Left lung (tissue), 10 donors: ENCODE data around the gene MAN2A1. TPM values are rescaled to one million over a fixed set of nuclear protein-coding genes. Genes with fewer than 3 reads are reported as not detected.

Source experiments
- ATAC-seq: fragments of 200-7000 bp; cut with Tn5 transposase; one replicate; pipeline ENCODE4 v1.9.1; 2020; ENCODE audit warnings: moderate library complexity
- DNase-seq, 4 donors: peaks; one replicate each; pipeline ENCODE4 v3.0.0-alpha.2; 2013 to 2020
- H3K27ac ChIP-seq, 2 donors: fragments of 200-600 bp; sonication (generic) in 1 of 2; one replicate each; pipeline versions ENCODE4 v1.5.0 to v1.8.0; 2020 to 2021
- H3K27me3 ChIP-seq, 2 donors: fragments of 200-600 bp; sonication (generic) in 1 of 2; one replicate each; pipeline versions ENCODE4 v1.5.0 to v1.8.0; 2020 to 2021
- H3K36me3 ChIP-seq, 2 donors: fragments of 200-600 bp; sonication (generic) in 1 of 2; one replicate each; pipeline versions ENCODE4 v1.5.0 to v1.8.0; 2020 to 2021
- H3K4me1 ChIP-seq, 2 donors: fragments of 200-600 bp; one replicate each; pipeline ENCODE4 v1.8.0; 2021
- H3K4me3 ChIP-seq, 2 donors: fragments of 200-600 bp; sonication (generic) in 1 of 2; one replicate each; pipeline versions ENCODE4 v1.5.0 to v1.8.0; 2020 to 2021; ENCODE audit warnings: mild to moderate bottlenecking in 1 of 2
- H3K9me3 ChIP-seq, 2 donors: fragments of 200-600 bp; sonication (generic) in 1 of 2; one replicate each; pipeline versions ENCODE4 v1.5.0 to v1.8.0; 2020 to 2021
- CTCF ChIP-seq, 2 donors: fragments of 200-600 bp; sonication (generic) in 1 of 2; IDR thresholded peaks; one replicate each; pipeline versions ENCODE4 v1.5.0 to v1.8.0; 2021; ENCODE audit warnings: antibody characterized with exemption in 2 of 2
- intact Hi-C, 2 donors: fragments of 100-400 bp; cut with DNase I; formaldehyde crosslinking; loops; one replicate each; pipeline versions ENCODE4 v1.11.2 to v1.14.2; 2022
- polyA plus RNA-seq, 6 donors: library from polyadenylated mRNA; unstranded; fragments of 120-200 nt; gene quantifications; one replicate each; pipeline ENCODE4 v1.2.1, GENCODE V29; 2013; ENCODE audit not compliant: insufficient read length in 6 of 6
- total RNA-seq, 2 donors: library from RNA; stranded (reverse); fragmentation: NEBNext Ultra II Directional; extraction: Animal tissue kit (Norgen Biotek cat#: 25700); gene quantifications; one replicate each; pipeline ENCODE4 v1.2.1, GENCODE V29; 2021
- donor health status: DM: no; HTN: yes; CAD: no.
- donor health status: DM: no; HTN: no; CAD: no.

Gene MAN2A1
- total and polyA plus RNA-seq, 8 donors = 42.2 to 54.7 (median 47.9) TPM

- no peak for TF ChIP-seq CTCF (IDR thresholded peaks at IDR 0.05)
- H3K27ac ChIP-seq = no peak overlapping the region
- DNase-seq (no peak), ATAC-seq (no peak)
- H3K4me3 ChIP-seq = no peak overlapping the region
- H3K9me3 ChIP-seq = peaks cover 0 to 2% of the 10 kb centered on the region in 2 donors
- intact Hi-C loops = no loop called here
- no peaks in the 10 kb centered on the region for H3K27me3 ChIP-seq
- H3K36me3 ChIP-seq = no peaks in the 10 kb centered on the region
- H3K4me1 ChIP-seq = no peaks in the 10 kb centered on the region
Measured at GRCh38 chr5:109876941-109877669, 187.4 kb downstream of the MAN2A1 start.

DNA sequence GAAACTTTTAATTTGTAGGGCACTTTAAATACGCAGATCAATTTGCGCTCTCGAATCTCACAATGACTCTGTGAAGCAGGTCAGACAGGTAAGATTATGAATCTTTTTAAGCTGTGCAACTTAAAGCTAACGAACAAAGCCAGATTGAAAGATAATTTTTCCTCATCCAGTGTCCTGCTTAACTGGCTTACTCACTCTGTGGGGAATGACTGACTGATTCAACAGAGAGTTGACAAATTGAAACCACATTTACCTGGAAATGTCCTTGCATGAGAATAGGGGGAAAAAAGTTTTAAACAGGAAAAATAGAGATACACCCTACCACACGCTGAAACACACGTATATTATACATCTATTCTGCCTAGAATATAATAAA, 187.9 kb downstream of the MAN2A1 start:
- intact Hi-C loops = no loop called here
- DNase-seq = no peak
- no peak for ATAC-seq
- no peaks in the 10 kb centered on the region for H3K27me3 ChIP-seq
- H3K36me3 ChIP-seq = no peaks in the 10 kb centered on the region
- no peaks in the 10 kb centered on the region for H3K4me1 ChIP-seq
- no peak overlapping the region for H3K27ac ChIP-seq
- H3K9me3 ChIP-seq = peaks cover 0 to 2% of the 10 kb centered on the region in 2 donors
- TF ChIP-seq CTCF (IDR thresholded peaks at IDR 0.05) = no peak
- no peak overlapping the region for H3K4me3 ChIP-seq

DNA sequence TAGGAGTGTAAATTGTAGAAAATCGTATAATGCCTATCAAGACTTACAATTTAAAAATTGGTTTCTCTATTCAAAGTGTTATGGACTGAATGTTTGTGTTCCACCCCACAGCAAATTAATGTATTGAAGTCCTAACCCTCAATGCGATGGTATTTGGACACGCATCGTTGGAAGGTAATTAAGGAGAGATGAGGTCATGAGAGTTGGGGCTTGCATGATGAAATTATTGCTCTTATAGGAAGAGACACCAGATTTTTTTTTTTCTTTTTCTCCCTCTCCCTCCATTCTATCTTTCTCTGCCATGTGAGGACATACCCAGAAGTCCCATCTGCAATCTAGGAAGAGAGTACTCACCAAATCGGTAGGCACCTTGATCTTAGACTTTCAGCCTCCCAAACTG, 189.2 kb downstream of the MAN2A1 start:
- DNase-seq = no peak
- no peaks in the 10 kb centered on the region for H3K36me3 ChIP-seq
- no peaks in the 10 kb centered on the region for H3K9me3 ChIP-seq
- no peak for TF ChIP-seq CTCF (IDR thresholded peaks at IDR 0.05)
- H3K4me3 ChIP-seq = no peak overlapping the region
- no peaks in the 10 kb centered on the region for H3K4me1 ChIP-seq
- no peaks in the 10 kb centered on the region for H3K27me3 ChIP-seq
- ATAC-seq = no peak
- H3K27ac ChIP-seq = no peak overlapping the region
- intact Hi-C loops = no loop called here

- ATAC-seq = no peak
- no peaks in the 10 kb centered on the region for H3K27me3 ChIP-seq
Measured at GRCh38 chr5:109880907-109881685, 191.4 kb downstream of the MAN2A1 start.

More at GRCh38 chr5:109880907-109881685, 191.4 kb downstream of the MAN2A1 start:
- no peak overlapping the region for H3K4me3 ChIP-seq
- no peak for TF ChIP-seq CTCF (IDR thresholded peaks at IDR 0.05)
- H3K27ac ChIP-seq = peak overlapping the region in 1 of 2 donors; percentile 16
- no peaks in the 10 kb centered on the region for H3K4me1 ChIP-seq
- intact Hi-C loops = no loop called here
- no peak for DNase-seq
- H3K9me3 ChIP-seq = peaks cover 0 to 5% of the 10 kb centered on the region in 2 donors
- H3K36me3 ChIP-seq = no peaks in the 10 kb centered on the region
